ENCODE results near the gene HBEGF. TPM values are rescaled to one million over a fixed set of nuclear protein-coding genes. Genes with fewer than 3 reads are reported as not detected.
A peak's percentile ranks its signal among the peaks of the same experiment; 100 is the strongest.

Gene HBEGF
- total RNA-seq, 1 donor from 2014 or later = 0.49 TPM

GRCh38 chr5:140342896-140343295 is 3.5 kb downstream of the HBEGF start:
- no peaks in the 10 kb centered on the region for H3K36me3 Mint-ChIP-seq (ENCODE audit: low read depth)
- ATAC-seq (ENCODE audit: low read depth) = no peak
- no peaks in the 10 kb centered on the region for H3K27me3 Mint-ChIP-seq
- H3K4me3 Mint-ChIP-seq = peak overlapping the region; percentile 42
- H3K4me1 Mint-ChIP-seq = peaks cover 52% of the 10 kb centered on the region
- ChIA-PET POLR2A (interaction anchor here (0.6 kb wide), 1 partner anchor 38 kb away, joined by 5 read pairs; no protein-coding TSS in a partner anchor), CTCF (interaction anchor here (1.1 to 14.6 kb wide), 3 partner anchors 9 to 101 kb away, joined by 3 to 347 read pairs (median 9); no protein-coding TSS in a partner anchor)
- no peak overlapping the region for H3K27ac Mint-ChIP-seq
- H3K9me3 Mint-ChIP-seq = no peaks in the 10 kb centered on the region
- intact Hi-C loops (cut with micrococcal nuclease) = no loop called here
- no peak for TF ChIP-seq CTCF (IDR thresholded peaks at IDR 0.05)
- DNase-seq = no peak

- ATAC-seq (ENCODE audit: low read depth) = peak; percentile 8
- no peak for TF ChIP-seq CTCF (IDR thresholded peaks at IDR 0.05)
- Mint-ChIP-seq H3K36me3 (ENCODE audit: low read depth) (no peaks in the 10 kb centered on the region), H3K27ac (peak overlapping the region; percentile 70), H3K4me1 (peaks cover 46% of the 10 kb centered on the region), H3K27me3 (no peaks in the 10 kb centered on the region), H3K4me3 (peak overlapping the region; percentile 42), H3K9me3 (no peaks in the 10 kb centered on the region)
- CTCF ChIA-PET = interaction anchor here (3.4 to 14.6 kb wide), 2 partner anchors 9 to 100 kb away, joined by 13 to 347 read pairs; no protein-coding TSS in a partner anchor
- DNase-seq = no peak
- POLR2A ChIA-PET = no interaction called here
- intact Hi-C loops (cut with micrococcal nuclease) = no loop called here
These were observed 4.1 kb downstream of the HBEGF start for GRCh38 chr5:140342287-140342686.

- peaks cover 40% of the 10 kb centered on the region for H3K4me1 Mint-ChIP-seq
- no peak for DNase-seq
- no peak for TF ChIP-seq CTCF (IDR thresholded peaks at IDR 0.05)
- H3K4me3 Mint-ChIP-seq = no peak overlapping the region
- ATAC-seq (ENCODE audit: low read depth) = no peak
- H3K27ac Mint-ChIP-seq = no peak overlapping the region
- no peaks in the 10 kb centered on the region for H3K36me3 Mint-ChIP-seq (ENCODE audit: low read depth)
- intact Hi-C loops (cut with micrococcal nuclease) = no loop called here
- no peaks in the 10 kb centered on the region for H3K9me3 Mint-ChIP-seq
- ChIA-PET POLR2A (no interaction called here), CTCF (interaction anchor here (1.5 to 3.4 kb wide), 2 partner anchors 10 to 97 kb away, joined by 4 to 13 read pairs; no protein-coding TSS in a partner anchor)
- no peaks in the 10 kb centered on the region for H3K27me3 Mint-ChIP-seq
These were observed 4.8 kb downstream of the HBEGF start for GRCh38 chr5:140341591-140341990.

- Mint-ChIP-seq H3K27me3 (no peaks in the 10 kb centered on the region), H3K9me3 (no peaks in the 10 kb centered on the region), H3K4me3 (no peak overlapping the region), H3K27ac (no peak overlapping the region), H3K4me1 (peaks cover 36% of the 10 kb centered on the region), H3K36me3 (ENCODE audit: low read depth) (no peaks in the 10 kb centered on the region)
- CTCF ChIA-PET = interaction anchor here (1.5 to 3.4 kb wide), 2 partner anchors 11 to 96 kb away, joined by 4 to 13 read pairs; no protein-coding TSS in a partner anchor
- no peak for TF ChIP-seq CTCF (IDR thresholded peaks at IDR 0.05)
- no peak for DNase-seq
- POLR2A ChIA-PET = interaction anchor here (0.7 kb wide), 1 partner anchor 60 kb away, joined by 3 read pairs; no protein-coding TSS in a partner anchor
- no peak for ATAC-seq (ENCODE audit: low read depth)
- intact Hi-C loops (cut with micrococcal nuclease) = no loop called here
These were observed 5.7 kb downstream of the HBEGF start for GRCh38 chr5:140340605-140341121.

GRCh38 chr5:140339636-140340035 is 6.8 kb downstream of the HBEGF start:
- H3K4me1 Mint-ChIP-seq = peaks cover 33% of the 10 kb centered on the region
- no peak for TF ChIP-seq CTCF (IDR thresholded peaks at IDR 0.05)
- H3K27me3 Mint-ChIP-seq = no peaks in the 10 kb centered on the region
- ATAC-seq (ENCODE audit: low read depth) = no peak
- DNase-seq = no peak
- CTCF ChIA-PET = interaction anchor here (3.4 kb wide), 1 partner anchor 12 kb away, joined by 13 read pairs; no protein-coding TSS in a partner anchor
- POLR2A ChIA-PET = no interaction called here
- no peak overlapping the region for H3K27ac Mint-ChIP-seq
- intact Hi-C loops (cut with micrococcal nuclease) = no loop called here
- H3K36me3 Mint-ChIP-seq (ENCODE audit: low read depth) = no peaks in the 10 kb centered on the region
- H3K4me3 Mint-ChIP-seq = no peak overlapping the region
- no peaks in the 10 kb centered on the region for H3K9me3 Mint-ChIP-seq

All from activated B cell treated with CpG ODN at 0.5 μM for 24 hours (primary cell).